Nephron (organoid): ENCODE data around the gene PRMT9.

Source experiments
- H3K27ac Mint-ChIP-seq, 3 experiments: 2 replicates each; pipeline ENCODE4 v1.8.0; 2020; ENCODE audit warnings: mixed read lengths in 3 of 3, mild to moderate bottlenecking in 2 of 3, moderate library complexity in 1 of 3
- H3K27me3 Mint-ChIP-seq: 2 replicates; pipeline ENCODE4 v1.8.0; 2021; ENCODE audit warnings: low read depth, mild to moderate bottlenecking, moderate library complexity, mixed read lengths
- H3K36me3 Mint-ChIP-seq: 2 replicates; pipeline ENCODE4 v1.8.0; 2020; ENCODE audit warnings: low read depth, mixed read lengths
- H3K4me1 Mint-ChIP-seq: 2 replicates; pipeline ENCODE4 v1.8.0; 2020; ENCODE audit warnings: mixed read lengths
- H3K4me3 Mint-ChIP-seq, 3 experiments: 2 replicates each; pipeline ENCODE4 v1.8.0; 2020; ENCODE audit warnings: mild to moderate bottlenecking in 3 of 3, mixed read lengths in 3 of 3, moderate library complexity in 2 of 3
- H3K9me3 Mint-ChIP-seq: 2 replicates; pipeline ENCODE4 v1.8.0; 2020; ENCODE audit warnings: mixed read lengths
- CTCF ChIP-seq, 3 experiments: fragments of 200-600 bp; sonication (generic); IDR thresholded peaks; one replicate each; pipeline ENCODE4 v1.5.0; 2021; ENCODE audit warnings: antibody characterized with exemption in 3 of 3; ENCODE audit not compliant: unreplicated experiment in 3 of 3

The PRMT9 gene

GRCh38 chr4:147644471-147644870 is 39.5 kb downstream of the PRMT9 start:
- H3K27ac Mint-ChIP-seq, result no peak overlapping the region
- H3K36me3 Mint-ChIP-seq, result peaks cover 49% of the 10 kb centered on the region
- no peaks in the 10 kb centered on the region for H3K9me3 Mint-ChIP-seq
- H3K27me3 Mint-ChIP-seq, result no peaks in the 10 kb centered on the region
- no peak overlapping the region for H3K4me3 Mint-ChIP-seq
- no peak for TF ChIP-seq CTCF (IDR thresholded peaks at IDR 0.05; ENCODE audit: unreplicated experiment in 3 of 3)
- H3K4me1 Mint-ChIP-seq, result no peaks in the 10 kb centered on the region

- H3K4me1 Mint-ChIP-seq, result no peaks in the 10 kb centered on the region
- peaks cover 48% of the 10 kb centered on the region for H3K36me3 Mint-ChIP-seq
- no peaks in the 10 kb centered on the region for H3K27me3 Mint-ChIP-seq
- H3K27ac Mint-ChIP-seq, result no peak overlapping the region
- no peak for TF ChIP-seq CTCF (IDR thresholded peaks at IDR 0.05; ENCODE audit: unreplicated experiment in 3 of 3)
- H3K4me3 Mint-ChIP-seq, result no peak overlapping the region
- H3K9me3 Mint-ChIP-seq, result no peaks in the 10 kb centered on the region
These were observed 40.3 kb downstream of the PRMT9 start for GRCh38 chr4:147643616-147644015.

- Mint-ChIP-seq H3K27ac (no peak overlapping the region), H3K4me3 (no peak overlapping the region), H3K27me3 (no peaks in the 10 kb centered on the region), H3K4me1 (no peaks in the 10 kb centered on the region), H3K9me3 (peaks cover 10% of the 10 kb centered on the region), H3K36me3 (peaks cover 65% of the 10 kb centered on the region)
- no peak for TF ChIP-seq CTCF (IDR thresholded peaks at IDR 0.05; ENCODE audit: unreplicated experiment in 3 of 3)
These were observed 43.6 kb downstream of the PRMT9 start for GRCh38 chr4:147640331-147640730.

GRCh38 chr4:147639388-147639787 is 44.6 kb downstream of the PRMT9 start:
- H3K4me1 Mint-ChIP-seq, result no peaks in the 10 kb centered on the region
- H3K36me3 Mint-ChIP-seq, result peaks cover 71% of the 10 kb centered on the region
- peaks cover 10% of the 10 kb centered on the region for H3K9me3 Mint-ChIP-seq
- no peaks in the 10 kb centered on the region for H3K27me3 Mint-ChIP-seq
- H3K27ac Mint-ChIP-seq, result no peak overlapping the region
- H3K4me3 Mint-ChIP-seq, result no peak overlapping the region
- TF ChIP-seq CTCF (IDR thresholded peaks at IDR 0.05; ENCODE audit: unreplicated experiment in 3 of 3), result no peak

GRCh38 chr4:147638942-147639341 is 45.0 kb downstream of the PRMT9 start:
- peaks cover 10% of the 10 kb centered on the region for H3K9me3 Mint-ChIP-seq
- no peaks in the 10 kb centered on the region for H3K27me3 Mint-ChIP-seq
- no peaks in the 10 kb centered on the region for H3K4me1 Mint-ChIP-seq
- no peak overlapping the region for H3K4me3 Mint-ChIP-seq
- no peak for TF ChIP-seq CTCF (IDR thresholded peaks at IDR 0.05; ENCODE audit: unreplicated experiment in 3 of 3)
- no peak overlapping the region for H3K27ac Mint-ChIP-seq
- H3K36me3 Mint-ChIP-seq, result peaks cover 75% of the 10 kb centered on the region

- no peak overlapping the region for H3K4me3 Mint-ChIP-seq
These were observed 45.6 kb downstream of the PRMT9 start for GRCh38 chr4:147638365-147638764.

More at GRCh38 chr4:147638365-147638764, 45.6 kb downstream of the PRMT9 start:
- Mint-ChIP-seq H3K36me3 (peaks cover 81% of the 10 kb centered on the region), H3K27me3 (no peaks in the 10 kb centered on the region), H3K4me1 (no peaks in the 10 kb centered on the region), H3K27ac (no peak overlapping the region), H3K9me3 (peaks cover 10% of the 10 kb centered on the region)
- TF ChIP-seq CTCF (IDR thresholded peaks at IDR 0.05; ENCODE audit: unreplicated experiment in 3 of 3), result no peak
